GM18520 (cell line): ENCODE results near the gene CHN2.

Experiments used
- ATAC-seq: cut with Tn5 transposase; IDR thresholded peaks from one replicate; pipeline ENCODE4 v1.9.1; 2021; ENCODE audit not compliant: unreplicated experiment

The CHN2 gene

GRCh38 chr7:29485339-29486190, 291.0 kb downstream of the CHN2 start:
- ATAC-seq = no peak

- ATAC-seq = no peak
Measured at GRCh38 chr7:29486191-29486700, 291.7 kb downstream of the CHN2 start.

DNA sequence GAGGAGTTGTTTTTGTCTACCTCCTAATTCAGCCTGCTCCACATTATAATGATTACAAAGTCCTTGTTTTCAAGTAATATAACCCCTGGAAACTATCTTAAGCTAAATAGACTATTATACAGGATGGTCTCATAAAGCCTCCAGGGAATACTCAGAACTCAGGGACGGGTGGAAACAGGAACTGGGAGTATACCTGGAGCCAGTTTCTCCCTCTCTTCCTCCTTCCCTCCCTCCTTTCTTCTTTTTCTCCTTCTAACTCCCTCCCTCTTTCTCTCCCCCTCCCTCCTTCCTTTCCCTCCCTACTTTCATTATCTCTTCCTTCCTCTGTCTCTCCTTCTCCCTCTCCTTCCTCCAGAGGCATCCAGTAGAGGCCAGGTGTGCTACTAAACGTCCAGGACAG, 292.8 kb downstream of the CHN2 start:
- ATAC-seq = no peak

DNA sequence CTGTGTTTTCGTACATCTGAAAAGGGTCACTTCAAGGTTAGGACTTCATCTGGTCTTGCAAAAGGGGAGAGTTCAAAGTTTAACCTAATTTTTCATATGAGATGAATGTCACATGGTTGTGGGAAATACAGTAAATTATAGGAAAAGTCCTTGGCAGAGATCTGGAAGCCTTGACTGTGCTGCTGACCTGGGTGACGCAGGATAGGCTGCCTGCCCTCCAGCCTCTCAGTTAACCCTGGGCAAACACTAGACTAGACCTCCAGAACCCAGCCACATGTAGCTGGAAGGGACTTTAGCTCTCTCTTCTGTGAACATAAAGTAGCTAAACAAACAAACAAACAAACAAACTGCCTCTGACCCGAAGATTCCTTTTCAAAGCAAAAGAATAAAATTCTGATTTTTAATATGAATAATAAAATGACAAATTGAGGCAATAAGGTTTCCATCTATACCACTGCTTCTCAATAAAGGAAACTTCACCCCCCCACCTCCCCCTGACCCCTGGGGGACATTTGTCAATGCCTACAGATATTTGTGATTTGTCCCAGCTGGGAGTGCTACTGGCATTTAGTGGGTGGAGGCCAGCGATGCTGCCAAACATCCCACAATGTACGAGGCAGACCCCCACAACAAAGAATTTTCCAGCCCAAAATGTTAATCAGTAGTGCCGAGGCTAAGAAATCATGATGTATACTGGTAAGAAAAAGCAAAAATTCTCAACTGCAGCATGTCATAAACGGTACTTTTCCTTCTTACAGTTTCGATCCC, 293.8 kb downstream of the CHN2 start:
- no peak for ATAC-seq

- no peak for ATAC-seq
Measured at GRCh38 chr7:29488977-29489376, 294.4 kb downstream of the CHN2 start.

DNA sequence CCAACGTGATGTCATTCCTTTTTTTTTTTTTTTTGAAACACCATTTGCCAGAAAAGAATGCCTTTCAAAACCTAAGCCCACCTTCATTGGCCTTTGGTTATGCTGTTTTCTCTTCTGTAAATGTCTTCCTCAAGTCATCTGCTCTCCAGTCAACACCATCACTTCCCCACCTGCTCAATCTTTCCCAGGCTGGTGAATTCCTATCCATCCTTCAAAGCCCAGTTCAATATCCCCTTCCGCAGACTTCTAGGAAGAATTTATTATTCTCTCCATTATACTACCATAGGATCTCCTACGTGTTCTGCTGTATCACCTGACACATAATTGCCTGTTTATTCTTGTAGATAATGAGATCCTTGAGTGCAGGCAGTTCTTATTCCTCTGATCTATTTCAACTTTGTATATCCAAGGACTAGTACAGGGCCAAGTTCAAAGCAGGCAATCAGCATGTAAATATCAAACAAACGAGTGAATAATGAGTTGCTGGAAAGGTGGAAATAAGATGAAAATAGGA, 295.6 kb downstream of the CHN2 start:
- ATAC-seq = no peak

- no peak for ATAC-seq
Measured at GRCh38 chr7:29494350-29494749, 299.8 kb downstream of the CHN2 start.

DNA sequence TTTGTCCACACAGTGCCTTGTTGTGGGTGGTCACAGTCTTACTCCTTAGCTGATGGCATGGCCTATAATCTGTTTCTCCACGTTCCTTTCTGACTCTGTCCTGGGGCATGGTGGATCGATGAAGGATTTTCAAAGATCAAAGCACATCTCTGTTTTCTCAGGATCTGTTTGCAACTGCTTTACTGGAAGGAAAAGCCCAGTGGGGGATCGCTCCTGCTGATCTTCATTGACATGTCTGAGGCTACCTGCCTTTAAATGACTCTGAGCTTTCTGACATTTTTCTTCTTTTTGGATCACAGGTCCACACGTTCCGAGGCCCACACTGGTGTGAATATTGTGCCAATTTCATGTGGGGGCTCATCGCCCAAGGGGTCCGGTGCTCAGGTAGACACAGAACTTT, 301.1 kb downstream of the CHN2 start:
- no peak for ATAC-seq

- no peak for ATAC-seq
Measured at GRCh38 chr7:29496355-29497020, 301.9 kb downstream of the CHN2 start.

GRCh38 chr7:29499932-29500331, 305.4 kb downstream of the CHN2 start:
- ATAC-seq = no peak

DNA sequence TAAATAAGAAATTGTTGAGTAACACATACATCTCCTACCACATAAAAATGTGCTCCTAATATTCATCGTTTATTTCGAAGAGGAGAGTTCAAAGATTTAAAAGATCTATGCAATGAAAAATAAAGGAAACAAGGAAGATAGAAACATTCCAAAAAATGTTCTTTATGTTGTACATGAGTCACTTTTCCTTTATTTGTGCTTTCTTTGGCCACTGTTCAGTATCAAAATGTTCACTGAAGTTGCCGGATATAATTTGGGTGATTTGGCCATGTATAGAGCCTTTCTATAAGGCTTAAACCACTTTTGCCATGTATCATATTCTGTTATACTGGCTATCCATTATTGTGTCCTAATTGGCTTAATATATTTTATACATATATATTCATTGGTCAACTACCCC, 306.1 kb downstream of the CHN2 start:
- ATAC-seq = no peak

- ATAC-seq = no peak
Measured at GRCh38 chr7:29502133-29502532, 307.6 kb downstream of the CHN2 start.

DNA sequence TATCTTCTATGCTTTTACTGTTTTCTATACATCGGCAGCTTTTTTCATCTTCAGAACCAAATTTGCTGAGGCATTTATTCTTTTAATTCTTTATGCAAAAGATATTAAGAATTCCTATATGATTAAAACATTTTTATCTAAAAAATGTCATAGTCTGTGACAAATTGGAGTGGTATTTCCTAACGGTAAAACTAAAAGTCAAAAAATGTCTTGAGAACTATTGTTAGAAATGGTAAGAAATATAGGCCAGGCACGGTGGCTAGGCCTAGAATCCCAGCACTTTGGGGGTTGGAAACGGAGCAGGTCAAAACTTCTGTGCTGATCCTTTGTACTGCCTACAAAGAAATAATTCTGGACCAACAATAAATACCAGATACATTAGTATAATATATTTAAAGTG, 311.4 kb downstream of the CHN2 start:
- no peak for ATAC-seq

DNA sequence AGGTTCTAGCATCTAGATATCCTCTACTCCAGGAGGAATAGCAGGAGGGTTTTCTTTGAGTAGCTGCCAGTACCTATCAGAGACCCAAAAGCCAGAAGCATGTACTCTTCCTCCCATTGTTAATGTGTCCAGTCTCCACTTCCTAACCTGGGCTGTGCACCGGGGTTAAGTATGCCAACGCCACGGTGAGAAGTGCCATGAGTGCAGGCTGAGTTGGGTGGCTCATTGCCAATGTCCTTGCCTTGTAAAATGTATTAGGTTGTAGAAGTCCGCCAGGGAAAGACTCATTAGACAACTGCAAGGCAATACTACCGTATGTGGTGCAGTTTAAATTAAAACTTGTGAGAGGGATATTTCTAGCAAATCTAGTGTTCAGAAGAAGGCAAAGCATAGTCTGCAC, 314.0 kb downstream of the CHN2 start:
- ATAC-seq = no peak

- ATAC-seq = no peak
Measured at GRCh38 chr7:29510028-29510427, 315.5 kb downstream of the CHN2 start.

DNA sequence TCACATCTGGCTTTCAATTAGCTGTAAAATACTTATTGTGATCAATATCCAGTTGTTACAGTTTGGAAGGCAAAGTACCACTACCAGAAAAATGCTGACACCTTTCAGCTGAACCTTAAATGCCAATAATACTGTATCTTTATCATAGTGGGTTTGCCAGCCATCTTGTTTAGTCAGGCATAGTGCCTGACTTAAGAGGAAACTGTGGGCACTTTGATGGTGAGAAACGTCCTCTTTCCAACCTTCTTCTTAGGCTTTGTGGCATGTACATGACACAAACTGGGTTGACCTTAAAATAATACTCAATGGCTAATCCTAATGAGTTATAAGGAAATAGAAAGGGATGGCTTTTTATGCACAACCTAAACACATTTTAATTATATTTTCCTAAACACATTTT, 316.8 kb downstream of the CHN2 start:
- no peak for ATAC-seq

DNA sequence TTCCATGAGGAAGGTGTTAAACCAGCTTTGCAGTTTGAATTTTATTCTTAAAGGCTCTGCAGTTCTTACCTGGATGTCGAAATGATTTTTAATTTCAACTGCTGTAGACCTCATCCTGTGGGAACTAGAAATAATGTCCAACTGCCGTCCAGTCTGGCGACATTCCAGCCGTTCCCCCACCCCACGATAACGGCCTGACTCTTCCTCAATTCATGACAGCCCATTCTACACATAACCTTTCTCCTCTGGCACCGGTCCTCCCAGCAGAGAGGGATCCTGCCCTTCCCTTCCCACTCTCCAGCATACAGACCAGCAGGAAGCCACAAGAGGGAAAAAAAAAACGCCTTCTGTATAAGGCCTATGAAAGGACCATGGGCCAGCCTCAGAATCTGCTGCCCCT, 317.3 kb downstream of the CHN2 start:
- ATAC-seq = no peak

- ATAC-seq = no peak
Measured at GRCh38 chr7:29516491-29516890, 321.9 kb downstream of the CHN2 start.

GRCh38 chr7:29518616-29519015, 324.0 kb downstream of the CHN2 start:
- no peak for ATAC-seq

- no peak for ATAC-seq
Measured at GRCh38 chr7:29523728-29524127, 329.2 kb downstream of the CHN2 start.

DNA sequence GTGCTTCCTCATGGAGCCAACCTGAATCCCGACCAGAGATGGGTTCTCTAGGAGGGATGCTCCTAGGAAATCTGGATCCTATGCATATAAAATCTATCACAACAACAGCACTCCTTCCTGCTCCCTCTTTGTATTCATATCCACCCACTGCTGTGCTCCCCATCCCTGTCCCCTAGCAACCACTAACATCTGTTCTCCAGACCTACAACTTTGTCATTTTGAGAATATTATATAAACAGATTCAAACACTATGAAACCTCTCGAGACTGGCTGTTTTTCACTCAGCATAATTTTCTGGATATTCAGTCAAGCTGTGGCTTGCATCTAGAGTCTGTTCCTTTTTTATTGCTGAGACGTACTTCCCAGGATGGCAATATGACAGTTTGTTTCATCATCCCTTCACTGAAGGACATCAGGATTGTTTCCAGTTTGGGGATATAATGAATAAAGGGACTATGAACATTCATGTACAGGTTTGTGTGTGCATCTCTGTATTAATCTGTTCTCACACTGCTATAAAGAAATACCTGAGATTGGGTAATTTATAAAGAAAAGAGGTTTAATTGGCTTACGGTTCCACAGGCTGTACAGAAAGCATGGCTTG, 333.0 kb downstream of the CHN2 start:
- ATAC-seq = no peak
